HG02840 (cell line): ENCODE results near the gene MDP1.
"Not testable (repeated sequence)": the region's sequence is repeated elsewhere in the genome, so short reads cannot be mapped to it uniquely, and the experiment has no call there.

Experiments
- ATAC-seq: cut with Tn5 transposase; IDR thresholded peaks from one replicate; pipeline ENCODE4 v1.9.1; 2021; ENCODE audit warnings: mild to moderate bottlenecking, moderate library complexity, moderate number of reproducible peaks; ENCODE audit not compliant: unreplicated experiment, low FRiP score

MDP1 gene

GRCh38 chr14:24232645-24233537 lies 17.0 kb upstream of the MDP1 start, which contains the start of gene GMPR2:
Gene GMPR2, plus strand, starts transcription at chr14:24232929. Its CDS starts 325 bp downstream, at chr14:24233254.
- peak; percentile 61 for ATAC-seq

GRCh38 chr14:24232121-24232644 lies 16.3 kb upstream of the MDP1 start, which contains the start of gene NEDD8:
Gene NEDD8, minus strand, starts transcription at chr14:24232367. Its CDS starts 100 bp downstream, at chr14:24232267.
- peak; percentile 79 for ATAC-seq

- ATAC-seq, result no peak
Measured at GRCh38 chr14:24231263-24232120, 15.6 kb upstream of the MDP1 start.

- ATAC-seq, result no peak
Measured at GRCh38 chr14:24228902-24229301, 13.0 kb upstream of the MDP1 start.

GRCh38 chr14:24226473-24226872 lies 10.6 kb upstream of the MDP1 start:
- no peak for ATAC-seq

- ATAC-seq, result no peak
Measured at GRCh38 chr14:24224618-24225071, 8.8 kb upstream of the MDP1 start.

GRCh38 chr14:24222987-24223386 lies 7.1 kb upstream of the MDP1 start:
- ATAC-seq, result not testable (repeated sequence)

- ATAC-seq, result no peak
Measured at GRCh38 chr14:24219521-24219920, 3.7 kb upstream of the MDP1 start.

GRCh38 chr14:24219080-24219479 lies 3.2 kb upstream of the MDP1 start:
- ATAC-seq, result no peak

GRCh38 chr14:24216876-24217275 lies 1.0 kb upstream of the MDP1 start:
- ATAC-seq, result not testable (repeated sequence)

- no peak for ATAC-seq
Measured at GRCh38 chr14:24216345-24216699, 456 bp upstream of the MDP1 start.

GRCh38 chr14:24213866-24214662 lies 1.8 kb downstream of the MDP1 start:
- no peak for ATAC-seq

- peak; percentile 83 for ATAC-seq
Measured at GRCh38 chr14:24212924-24213865, 2.7 kb downstream of the MDP1 start, which contains the start of gene CHMP4A. Gene CHMP4A, minus strand, starts transcription at chr14:24213488. Its CDS starts 49 bp downstream, at chr14:24213439.

GRCh38 chr14:24211311-24211710 lies 4.6 kb downstream of the MDP1 start:
- no peak for ATAC-seq

- no peak for ATAC-seq
Measured at GRCh38 chr14:24207625-24208024, 8.2 kb downstream of the MDP1 start.

- no peak for ATAC-seq
Measured at GRCh38 chr14:24207104-24207551, 8.7 kb downstream of the MDP1 start.

- ATAC-seq, result no peak
Measured at GRCh38 chr14:24206260-24207103, 9.4 kb downstream of the MDP1 start.
